ENCODE measurements around the gene STUB1.

The STUB1 gene

GRCh38 chr16:666572-666971 is 13.6 kb upstream of the STUB1 start:
- no peaks in the 10 kb centered on the region for H3K27me3 ChIP-seq (ENCODE audit: insufficient read depth, low read depth, severe bottlenecking)
- no peak for TF ChIP-seq CTCF (IDR thresholded peaks at IDR 0.05; ENCODE audit: low read depth, low read length)
- no peak overlapping the region for H3K27ac ChIP-seq
- DNase-seq: no peak
- H3K36me3 ChIP-seq: peaks cover 59% of the 10 kb centered on the region
- no peaks in the 10 kb centered on the region for H3K9me3 ChIP-seq (ENCODE audit: severe bottlenecking)
- no peak overlapping the region for H3K4me3 ChIP-seq (ENCODE audit: low read depth, low read length)

- Histone ChIP-seq H3K4me3 (ENCODE audit: low read depth, low read length) (no peak overlapping the region), H3K27me3 (ENCODE audit: insufficient read depth, low read depth, severe bottlenecking) (no peaks in the 10 kb centered on the region), H3K36me3 (peaks cover 57% of the 10 kb centered on the region), H3K9me3 (ENCODE audit: severe bottlenecking) (no peaks in the 10 kb centered on the region), H3K27ac (peak overlapping the region; percentile 88)
- DNase-seq: no peak
- TF ChIP-seq CTCF (IDR thresholded peaks at IDR 0.05; ENCODE audit: low read depth, low read length): no peak
These were observed 13.0 kb upstream of the STUB1 start for GRCh38 chr16:667113-667779.

GRCh38 chr16:667780-668518 is 12.3 kb upstream of the STUB1 start, which contains the start of gene RHOT2:
RHOT2 (plus strand) TSS chr16:668132; CDS start chr16:668200, 68 bp downstream.
- DNase-seq: peak; percentile 94
- no peaks in the 10 kb centered on the region for H3K9me3 ChIP-seq (ENCODE audit: severe bottlenecking)
- no peaks in the 10 kb centered on the region for H3K27me3 ChIP-seq (ENCODE audit: insufficient read depth, low read depth, severe bottlenecking)
- peak; percentile 86 for TF ChIP-seq CTCF (IDR thresholded peaks at IDR 0.05; ENCODE audit: low read depth, low read length)
- peak within 1 kb of the TSS; percentile 84 for H3K4me3 ChIP-seq (ENCODE audit: low read depth, low read length)
- peaks cover 57% of the 10 kb centered on the region for H3K36me3 ChIP-seq
- peak within 1 kb of the TSS; percentile 88 for H3K27ac ChIP-seq

- Histone ChIP-seq H3K4me3 (ENCODE audit: low read depth, low read length) (peak overlapping the region; percentile 84), H3K9me3 (ENCODE audit: severe bottlenecking) (no peaks in the 10 kb centered on the region), H3K27me3 (ENCODE audit: insufficient read depth, low read depth, severe bottlenecking) (no peaks in the 10 kb centered on the region), H3K36me3 (peaks cover 63% of the 10 kb centered on the region), H3K27ac (peak overlapping the region; percentile 88)
- TF ChIP-seq CTCF (IDR thresholded peaks at IDR 0.05; ENCODE audit: low read depth, low read length): no peak
- peak; percentile 74 for DNase-seq
These were observed 11.6 kb upstream of the STUB1 start for GRCh38 chr16:668519-669171.

GRCh38 chr16:669666-670065 is 10.5 kb upstream of the STUB1 start:
- no peaks in the 10 kb centered on the region for H3K27me3 ChIP-seq (ENCODE audit: insufficient read depth, low read depth, severe bottlenecking)
- H3K27ac ChIP-seq: no peak overlapping the region
- no peak for TF ChIP-seq CTCF (IDR thresholded peaks at IDR 0.05; ENCODE audit: low read depth, low read length)
- peaks cover 64% of the 10 kb centered on the region for H3K36me3 ChIP-seq
- DNase-seq: no peak
- H3K4me3 ChIP-seq (ENCODE audit: low read depth, low read length): no peak overlapping the region
- no peaks in the 10 kb centered on the region for H3K9me3 ChIP-seq (ENCODE audit: severe bottlenecking)

Data from WERI-Rb-1 (cell line).